Fibroblast of the aortic adventitia (primary cell): ENCODE measurements around the gene DNASE1L3. TPM values are rescaled to one million over a fixed set of nuclear protein-coding genes. Genes with fewer than 3 reads are reported as not detected.
"Not testable (repeated sequence)": the region's sequence is repeated elsewhere in the genome, so short reads cannot be mapped to it uniquely, and the experiment has no call there.

Experiments
- DNase-seq: peaks from one replicate; pipeline ENCODE4 v3.0.0-alpha.2; 2010; ENCODE audit warnings: low read depth
- H3K4me3 ChIP-seq: 2 replicates; pipeline ENCODE4 v1.5.1; 2011; ENCODE audit warnings: low read depth, mild to moderate bottlenecking, control low read depth, low read length, moderate library complexity
- CTCF ChIP-seq: IDR thresholded peaks from 2 replicates; pipeline ENCODE4 v1.5.1; 2011; ENCODE audit warnings: mild to moderate bottlenecking, low read length, control low read depth, inconsistent platforms; ENCODE audit not compliant: insufficient read depth
- total RNA-seq: library from RNA; depleted of rRNA; stranded (reverse); fragments of >200 nt; gene quantifications from 2 replicates; pipeline ENCODE4 v1.2.3, GENCODE V29; 2012; ENCODE audit warnings: low replicate concordance

Gene DNASE1L3
- total RNA-seq, 1 donor, result not detected

- no peak for DNase-seq
- H3K4me3 ChIP-seq, result no peak overlapping the region
- TF ChIP-seq CTCF, result no peak
Observed at GRCh38 chr3:58235970-58236369, 25.2 kb upstream of the DNASE1L3 start.

- TF ChIP-seq CTCF, result no peak
- peak; percentile 22 for DNase-seq
- H3K4me3 ChIP-seq, result no peak overlapping the region
Observed at GRCh38 chr3:58234516-58234931, 23.8 kb upstream of the DNASE1L3 start.

DNA sequence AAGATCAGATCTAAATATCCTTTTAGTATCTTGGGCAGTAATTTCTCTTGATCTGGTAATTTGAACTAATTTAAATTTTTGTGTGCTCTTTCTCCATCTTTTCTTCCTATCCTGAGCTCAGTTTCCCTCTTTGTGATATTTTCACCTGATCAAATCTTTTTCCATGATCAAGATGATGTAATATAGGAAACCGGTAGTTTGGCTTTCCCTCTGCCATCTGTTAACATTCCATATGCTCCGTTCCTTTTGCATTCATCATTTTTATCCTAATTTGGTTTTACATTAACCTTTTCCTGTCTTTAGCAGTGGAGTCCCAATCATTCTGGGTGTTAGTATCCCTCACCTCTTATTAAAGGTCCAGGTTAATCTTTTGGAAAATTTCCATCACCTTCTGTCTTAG lies 20.9 kb upstream of the DNASE1L3 start:
- no peak for DNase-seq
- H3K4me3 ChIP-seq, result no peak overlapping the region
- TF ChIP-seq CTCF, result no peak

DNA sequence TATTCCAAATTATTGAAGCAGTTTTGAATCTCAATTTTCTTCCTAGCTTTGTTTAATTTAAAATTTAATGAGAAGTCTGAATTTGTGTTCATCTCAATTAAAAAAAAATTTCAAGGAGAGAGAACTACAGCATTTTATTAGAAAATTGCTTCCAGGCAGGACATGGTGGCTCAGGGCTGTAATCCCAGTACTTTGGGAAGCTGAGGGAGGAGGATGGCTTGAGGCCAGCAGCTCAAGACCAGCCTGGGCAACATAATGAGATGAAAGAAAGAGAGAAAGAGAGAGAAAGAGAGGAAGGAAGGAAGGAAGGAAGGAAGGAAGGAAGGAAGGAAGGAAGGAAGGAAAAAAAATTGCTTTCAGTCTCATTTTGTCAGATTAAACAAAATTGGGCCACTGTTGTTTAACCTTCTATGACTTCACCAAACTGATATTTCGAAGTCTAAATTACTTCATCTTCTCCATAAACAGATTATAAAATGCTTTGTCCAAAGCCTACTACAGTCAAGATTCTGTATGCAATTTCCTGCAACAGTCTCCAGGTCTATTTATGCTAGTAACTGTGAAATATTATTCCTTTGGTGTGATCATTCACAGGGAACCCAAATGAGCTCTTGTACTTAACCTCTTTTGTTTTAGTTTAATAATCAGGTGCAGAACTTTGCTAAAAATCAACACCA lies 20.2 kb upstream of the DNASE1L3 start:
- no peak overlapping the region for H3K4me3 ChIP-seq
- no peak for TF ChIP-seq CTCF
- DNase-seq, result no peak

GRCh38 chr3:58227933-58228332 lies 17.2 kb upstream of the DNASE1L3 start:
- not testable (repeated sequence) for H3K4me3 ChIP-seq, DNase-seq

DNA sequence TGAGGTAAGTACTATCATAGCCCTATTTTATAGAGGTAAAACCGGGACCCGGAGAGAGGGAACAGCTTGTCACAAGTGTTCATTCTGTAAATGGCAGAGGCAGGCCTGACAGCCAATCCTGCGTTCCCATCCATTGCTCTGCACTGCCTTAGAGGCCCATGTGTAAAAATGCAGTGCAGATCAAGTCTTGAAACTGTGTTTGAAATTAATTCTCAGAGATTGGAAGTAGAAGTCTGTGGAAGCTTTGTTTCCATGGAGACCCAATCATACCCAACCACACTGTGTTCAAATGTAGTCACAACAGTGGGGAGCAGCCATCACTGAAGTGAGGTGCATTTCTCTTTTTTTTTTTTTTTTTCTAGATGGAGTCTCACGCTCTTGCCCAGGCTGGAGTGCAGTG lies 13.1 kb upstream of the DNASE1L3 start:
- no peak for DNase-seq
- H3K4me3 ChIP-seq, result no peak overlapping the region
- TF ChIP-seq CTCF, result no peak

DNA sequence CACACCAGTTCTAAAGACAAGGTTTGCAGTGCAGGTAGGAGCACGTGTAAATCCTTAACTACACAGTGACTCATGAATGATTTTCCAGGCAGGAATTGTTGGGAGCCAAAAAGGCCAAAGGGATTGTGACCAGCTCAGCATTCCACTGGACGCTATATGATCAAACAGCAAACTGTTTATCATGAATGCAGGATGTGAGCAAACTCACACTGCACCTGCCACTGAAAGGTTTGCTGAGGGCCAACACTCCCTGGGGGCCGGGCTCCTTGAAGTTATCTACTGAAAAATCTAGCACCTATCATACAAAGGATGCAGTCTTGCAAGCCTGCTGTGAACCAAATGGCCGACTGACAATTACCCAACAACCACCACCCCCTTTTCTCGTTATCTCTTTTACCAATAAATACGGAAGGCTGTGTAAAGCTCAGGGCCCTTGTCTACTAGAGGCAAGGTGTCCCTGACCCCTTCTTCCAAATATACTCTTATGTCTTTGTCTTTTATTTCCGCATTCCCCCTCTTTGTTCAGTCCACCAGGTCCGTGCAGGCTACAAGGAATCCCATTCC lies 11.5 kb upstream of the DNASE1L3 start:
- TF ChIP-seq CTCF, result no peak
- H3K4me3 ChIP-seq, result no peak overlapping the region
- DNase-seq, result no peak
